Measurements from ENCODE around the gene SLC26A1.
"Not testable (repeated sequence)": the region's sequence is repeated elsewhere in the genome, so short reads cannot be mapped to it uniquely, and the experiment has no call there.

The SLC26A1 gene

DNA sequence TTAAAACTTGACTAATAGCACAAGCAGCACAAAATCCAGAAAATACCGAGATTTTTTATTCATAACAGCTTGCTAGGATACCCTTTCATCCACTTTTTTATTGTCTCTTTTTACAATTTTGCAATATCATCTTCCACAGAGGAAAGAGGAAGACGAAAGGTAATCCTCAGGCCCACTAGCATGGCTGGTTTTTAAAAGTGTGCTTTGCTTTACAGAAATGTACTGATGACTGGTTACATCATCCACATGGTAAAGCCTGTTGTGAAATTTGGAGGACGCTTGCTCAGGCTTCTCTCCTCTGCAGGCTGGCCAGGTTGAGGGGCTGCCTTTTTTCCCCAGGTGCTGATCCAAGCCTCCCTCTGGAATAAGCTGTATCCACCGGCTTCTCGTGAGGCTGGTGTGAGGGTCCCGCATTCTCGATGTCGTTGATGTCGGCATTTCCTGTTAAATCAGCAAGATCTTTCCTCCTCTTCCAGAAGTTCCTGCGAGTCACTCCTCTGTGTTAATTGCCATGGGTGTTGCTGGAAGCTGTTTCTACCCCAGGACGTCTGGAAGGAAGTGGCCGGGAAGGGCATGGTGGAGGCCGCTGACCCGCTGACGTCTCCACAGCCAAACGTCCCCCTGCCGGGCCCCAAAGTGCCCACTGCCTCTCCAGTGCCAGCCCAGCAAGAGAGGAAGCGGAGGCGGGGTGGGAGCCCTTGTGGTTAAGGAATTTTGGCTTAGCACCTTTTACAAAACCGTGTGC is 14.1 kb downstream of the SLC26A1 start:
- DNase-seq: no peak

DNA sequence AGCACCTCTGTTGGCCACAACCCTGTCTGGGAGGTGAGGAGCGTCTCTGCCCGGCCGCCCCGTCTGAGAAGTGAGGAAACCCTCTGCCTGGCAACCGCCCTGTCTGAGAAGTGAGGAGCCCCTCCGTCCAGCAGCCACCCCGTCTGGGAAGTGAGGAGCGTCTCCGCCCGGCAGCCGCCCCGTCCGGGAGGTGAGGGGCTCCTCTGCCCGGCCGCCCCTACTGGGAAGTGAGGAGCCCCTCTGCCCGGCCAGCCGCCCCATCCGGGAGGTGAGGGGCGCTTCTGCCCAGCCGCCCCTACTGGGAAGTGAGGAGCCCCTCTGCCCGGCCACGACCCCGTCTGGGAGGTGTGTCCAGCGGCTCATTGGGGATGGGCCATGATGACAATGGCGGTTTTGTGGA is 17.2 kb downstream of the SLC26A1 start:
- DNase-seq: not testable (repeated sequence)

DNA sequence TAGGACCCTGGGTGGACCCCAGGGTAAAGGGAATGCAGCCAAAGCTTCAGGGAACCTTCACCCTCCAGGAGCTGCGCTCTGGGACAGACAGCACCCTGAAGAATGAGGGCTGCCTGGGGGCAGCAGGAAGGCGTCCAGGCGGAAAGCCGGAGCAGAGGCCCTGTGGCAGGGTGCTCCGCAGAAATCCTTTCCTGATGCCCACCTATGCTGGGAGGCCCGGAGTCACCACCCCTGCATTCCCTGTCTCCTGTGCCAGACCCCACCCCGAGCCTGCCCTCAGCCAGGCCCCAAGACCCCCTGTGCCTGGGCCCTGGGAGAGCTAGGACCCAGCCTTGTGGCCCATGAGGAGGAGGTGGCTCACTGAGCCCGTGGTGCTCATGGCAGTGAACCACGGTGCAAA is 18.5 kb downstream of the SLC26A1 start:
- no peak for DNase-seq

DNA sequence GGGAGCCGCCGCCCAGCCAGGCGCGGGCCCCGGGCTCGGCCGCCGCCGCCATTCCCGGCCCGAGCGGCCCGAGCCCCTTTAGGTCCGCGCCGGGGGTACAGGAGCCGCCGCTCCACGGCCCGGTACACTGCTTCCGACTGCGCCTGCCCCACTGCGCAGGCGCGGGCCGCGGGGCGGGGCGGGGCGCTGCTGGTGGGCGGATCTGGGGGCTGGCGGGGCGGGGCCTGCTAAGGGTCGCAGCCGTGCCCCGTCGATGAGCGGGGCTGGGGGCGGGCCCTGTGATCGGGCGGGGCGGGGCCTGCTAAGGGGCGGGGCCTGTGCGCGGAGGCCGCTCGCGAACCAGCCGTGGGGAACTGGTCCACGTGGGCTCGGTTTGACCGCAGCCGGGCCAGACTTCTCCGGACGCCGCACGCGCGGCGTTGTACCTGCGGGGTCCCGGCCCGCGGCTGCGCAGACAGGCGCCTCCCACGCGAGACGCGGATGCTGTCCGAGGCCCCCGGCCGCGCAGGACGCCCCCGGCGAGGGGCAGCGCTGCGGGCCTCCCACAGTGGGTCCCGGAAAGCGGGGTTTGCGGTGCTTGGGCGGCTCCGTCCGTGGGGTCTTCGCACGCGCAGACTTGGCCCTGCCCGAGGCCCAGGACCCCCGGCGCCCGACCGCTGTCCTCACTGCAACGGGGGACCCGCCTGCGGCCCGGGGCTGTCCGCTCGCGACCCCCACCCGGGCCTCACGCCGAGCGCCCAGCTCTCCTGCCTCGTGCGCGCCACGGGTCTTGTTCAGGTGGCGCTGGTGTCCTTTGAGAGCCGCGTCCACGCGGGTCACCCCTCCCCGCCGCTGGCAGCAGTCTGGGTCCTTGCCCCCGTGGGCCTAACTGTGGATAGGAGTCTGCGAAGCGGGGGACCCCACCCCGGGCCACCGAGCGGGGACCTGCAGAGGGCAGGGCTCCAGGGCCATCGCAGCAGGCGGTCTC is 19.5 kb downstream of the SLC26A1 start, which contains the start of gene DGKQ:
DGKQ (minus strand) TSS at position 139 of the 967 bp plus-strand sequence; CDS start at position 52, 87 bp downstream.
- DNase-seq: peak; percentile 91

DNA sequence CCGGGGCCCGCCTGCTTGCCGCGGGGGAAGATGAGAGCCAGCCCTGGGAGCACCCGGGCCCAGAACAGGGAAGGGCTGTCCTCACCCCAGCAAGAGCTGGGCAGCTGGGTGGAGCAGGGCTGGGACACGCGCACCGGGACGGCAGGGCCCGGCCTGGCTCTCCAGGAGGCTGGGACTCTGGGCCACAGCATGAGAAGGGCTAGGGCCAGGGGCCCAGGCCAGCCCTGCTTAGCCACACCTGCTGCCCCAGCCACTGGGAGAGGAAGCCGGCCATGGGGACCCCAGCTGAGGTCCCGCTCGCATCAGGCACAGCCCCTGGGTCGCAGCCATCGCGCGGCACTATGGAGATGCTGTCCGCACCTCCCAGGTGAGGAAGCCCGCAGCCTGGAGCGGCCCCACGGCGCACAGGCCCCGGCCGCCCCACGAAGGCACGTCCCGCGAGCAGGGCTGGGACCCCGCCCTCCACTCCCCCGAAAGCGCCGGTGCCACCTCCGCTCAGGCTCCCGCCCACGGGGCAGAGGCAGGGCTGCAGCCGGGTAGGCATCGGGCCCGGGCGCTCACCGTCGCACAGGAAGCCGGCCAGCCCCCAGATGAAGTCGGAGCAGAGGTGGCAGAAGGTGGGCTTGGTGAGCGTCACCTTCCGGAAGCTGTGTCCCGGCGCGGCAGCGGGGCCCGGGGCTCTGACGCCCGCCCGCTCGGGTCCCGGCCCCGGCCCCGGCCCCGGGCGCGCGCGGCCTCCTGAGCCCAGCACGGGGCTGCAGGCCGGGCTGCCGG is 20.4 kb downstream of the SLC26A1 start:
- peak; percentile 50 for DNase-seq

DNA sequence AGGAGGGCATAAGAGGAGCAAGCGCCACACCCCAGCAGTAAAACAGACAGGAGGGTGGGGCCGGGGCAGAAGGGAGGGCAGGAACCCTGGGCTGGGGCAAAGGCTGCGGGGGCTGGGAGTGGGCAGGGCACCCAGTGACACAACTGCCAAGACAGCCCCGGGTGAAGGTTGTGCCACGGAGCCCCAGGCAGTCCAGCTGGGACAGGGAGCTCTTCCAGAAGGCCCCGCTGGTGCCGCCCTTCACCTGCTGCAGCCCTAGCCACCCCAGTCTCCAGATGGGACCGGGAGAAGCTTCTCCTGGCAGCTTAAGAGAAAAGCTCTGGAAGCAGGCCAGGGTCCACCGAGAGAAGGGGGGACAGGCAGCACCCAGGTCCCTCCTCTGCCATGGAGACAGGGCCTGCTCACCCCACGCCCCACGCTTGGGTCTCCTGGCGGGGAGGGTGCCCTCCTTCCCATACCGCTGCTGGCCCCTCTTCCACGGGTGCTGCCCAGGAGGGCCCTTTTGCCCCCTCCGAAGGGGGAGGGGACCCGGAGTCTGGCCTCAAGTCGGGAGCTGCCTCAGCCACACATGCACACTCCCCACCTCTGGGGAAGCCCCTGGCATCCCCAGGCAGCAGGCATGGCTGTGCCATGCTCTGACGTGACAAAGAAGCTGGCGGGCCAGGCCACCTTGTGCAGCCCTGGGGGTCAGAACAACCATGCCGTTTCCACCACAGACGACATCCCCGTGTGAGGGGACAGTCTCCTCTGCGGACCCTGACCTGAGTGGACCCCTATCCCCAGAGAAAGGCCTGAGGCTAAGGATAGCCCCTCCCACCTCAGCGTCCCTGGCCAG is 21.3 kb downstream of the SLC26A1 start:
- no peak for DNase-seq

DNA sequence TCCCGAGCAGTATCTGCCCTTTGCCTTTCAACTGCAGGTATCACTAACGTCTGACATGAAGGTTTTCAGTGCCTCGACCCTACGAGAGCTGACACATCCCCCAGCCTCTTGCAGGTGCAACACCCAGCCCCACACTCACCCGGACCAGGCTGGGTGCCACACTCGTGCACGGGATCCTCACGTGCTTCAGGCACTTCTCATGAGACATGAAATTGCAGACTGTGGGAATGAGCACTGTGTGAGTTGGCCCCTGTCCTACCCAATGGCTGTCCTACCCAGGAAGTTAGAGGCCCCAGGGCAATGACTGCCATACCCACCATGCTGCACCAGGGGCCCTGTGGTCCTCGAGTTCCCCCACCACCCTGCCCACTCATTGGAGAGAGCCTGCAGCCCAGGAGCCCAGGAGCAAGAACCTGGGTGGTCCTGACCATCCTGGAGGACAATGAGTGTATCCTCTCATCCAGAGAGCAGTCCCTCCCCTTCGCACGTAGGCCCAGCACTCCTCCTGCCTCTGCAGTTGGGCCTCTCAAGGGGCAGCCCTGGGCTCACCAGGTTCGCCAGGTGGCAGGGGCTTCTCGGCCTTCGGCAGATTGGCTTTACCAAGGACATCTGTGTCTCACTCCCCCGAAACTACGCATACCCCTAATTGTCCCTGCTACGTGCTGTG is 22.2 kb downstream of the SLC26A1 start:
- no peak for DNase-seq

DNA sequence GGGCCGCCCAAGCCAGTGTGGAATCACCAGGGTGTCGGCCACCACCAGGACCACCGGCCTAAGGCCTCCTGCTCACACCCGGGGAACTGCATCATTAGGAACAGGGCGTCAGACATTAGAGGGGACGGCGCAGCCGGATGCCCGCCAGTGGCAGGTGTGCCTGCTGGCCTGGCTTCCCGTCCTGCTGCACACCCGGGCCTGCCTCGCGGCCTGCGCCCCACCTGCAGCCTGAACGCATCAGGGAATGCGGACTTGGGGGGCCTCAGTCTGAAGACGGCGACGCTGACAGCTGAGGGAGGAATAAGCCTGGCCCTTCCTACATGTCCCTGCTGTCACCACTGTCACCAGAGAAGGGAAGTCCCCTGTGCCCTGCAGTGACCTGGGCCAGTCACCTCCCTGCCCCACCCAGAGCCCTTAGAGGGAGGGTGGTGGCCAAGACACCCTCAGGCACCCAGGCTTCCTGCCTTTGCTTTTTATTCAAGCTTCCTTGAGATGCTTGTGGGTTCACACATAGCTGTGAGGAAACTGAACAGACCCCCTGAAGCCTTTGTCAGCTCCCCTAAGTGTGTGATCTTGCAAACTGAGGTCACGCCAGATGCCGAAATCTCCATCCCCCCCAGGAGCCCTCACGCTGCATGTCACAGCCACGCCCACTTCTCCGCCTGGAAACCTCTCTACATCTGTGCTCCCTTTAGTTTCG is 23.0 kb downstream of the SLC26A1 start:
- no peak for DNase-seq

DNA sequence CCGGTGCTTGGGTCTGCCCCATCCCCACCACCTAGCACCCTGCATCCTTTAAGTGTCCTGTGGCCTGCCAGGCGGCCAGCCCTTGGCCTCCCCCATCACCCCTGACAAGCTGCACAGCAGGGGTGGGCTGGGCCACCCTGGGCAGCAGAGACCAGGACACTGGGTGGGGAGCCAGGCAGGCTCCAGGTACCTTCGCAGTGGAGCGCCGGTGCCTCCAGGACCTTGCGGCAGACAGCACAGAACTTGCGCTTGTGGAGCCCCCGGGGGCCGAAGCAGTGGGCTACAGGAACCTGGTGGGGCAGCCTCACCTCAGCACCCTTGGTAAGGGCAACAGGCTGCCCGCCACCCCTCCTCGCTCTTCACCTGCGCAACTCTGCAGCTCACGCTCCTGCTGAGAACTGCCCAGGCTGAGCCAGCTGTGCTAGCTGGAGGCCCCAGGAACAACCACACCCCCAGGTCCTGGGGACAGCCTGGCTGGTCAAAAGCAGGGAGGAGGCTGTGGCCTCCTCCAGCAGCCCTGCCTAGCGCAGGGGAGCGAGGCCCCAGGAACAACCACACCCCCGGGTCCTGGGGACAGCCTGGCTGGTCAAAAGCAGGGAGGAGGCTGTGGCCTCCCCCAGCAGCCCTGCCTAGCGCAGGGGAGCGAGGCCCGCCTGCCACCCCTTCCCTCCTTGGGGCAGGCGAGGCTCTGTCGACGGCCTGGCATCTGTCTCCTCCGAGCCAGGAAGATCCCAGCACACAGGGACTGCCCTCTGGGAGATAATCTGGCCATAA is 24.4 kb downstream of the SLC26A1 start:
- no peak for DNase-seq

DNA sequence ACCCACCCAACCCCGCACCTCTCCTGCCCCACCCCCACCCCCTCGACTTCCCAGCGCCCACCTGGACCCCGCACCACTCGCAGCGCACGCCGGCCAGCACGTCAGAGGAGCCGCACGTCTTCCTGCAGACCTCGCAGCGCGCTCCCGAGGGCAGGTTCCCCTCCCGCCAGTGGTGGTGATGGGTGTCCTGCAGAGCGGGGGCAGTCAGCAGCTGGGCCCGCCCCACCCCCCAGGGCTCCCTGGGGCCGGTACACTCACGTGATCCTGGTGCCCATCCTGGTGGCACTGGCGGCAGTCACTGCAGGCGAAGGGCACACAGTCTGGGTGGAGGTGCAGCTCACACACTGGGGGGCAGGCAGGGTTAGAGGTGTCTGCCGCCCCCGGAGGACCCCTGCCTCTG is 25.0 kb downstream of the SLC26A1 start:
- no peak for DNase-seq

DNA sequence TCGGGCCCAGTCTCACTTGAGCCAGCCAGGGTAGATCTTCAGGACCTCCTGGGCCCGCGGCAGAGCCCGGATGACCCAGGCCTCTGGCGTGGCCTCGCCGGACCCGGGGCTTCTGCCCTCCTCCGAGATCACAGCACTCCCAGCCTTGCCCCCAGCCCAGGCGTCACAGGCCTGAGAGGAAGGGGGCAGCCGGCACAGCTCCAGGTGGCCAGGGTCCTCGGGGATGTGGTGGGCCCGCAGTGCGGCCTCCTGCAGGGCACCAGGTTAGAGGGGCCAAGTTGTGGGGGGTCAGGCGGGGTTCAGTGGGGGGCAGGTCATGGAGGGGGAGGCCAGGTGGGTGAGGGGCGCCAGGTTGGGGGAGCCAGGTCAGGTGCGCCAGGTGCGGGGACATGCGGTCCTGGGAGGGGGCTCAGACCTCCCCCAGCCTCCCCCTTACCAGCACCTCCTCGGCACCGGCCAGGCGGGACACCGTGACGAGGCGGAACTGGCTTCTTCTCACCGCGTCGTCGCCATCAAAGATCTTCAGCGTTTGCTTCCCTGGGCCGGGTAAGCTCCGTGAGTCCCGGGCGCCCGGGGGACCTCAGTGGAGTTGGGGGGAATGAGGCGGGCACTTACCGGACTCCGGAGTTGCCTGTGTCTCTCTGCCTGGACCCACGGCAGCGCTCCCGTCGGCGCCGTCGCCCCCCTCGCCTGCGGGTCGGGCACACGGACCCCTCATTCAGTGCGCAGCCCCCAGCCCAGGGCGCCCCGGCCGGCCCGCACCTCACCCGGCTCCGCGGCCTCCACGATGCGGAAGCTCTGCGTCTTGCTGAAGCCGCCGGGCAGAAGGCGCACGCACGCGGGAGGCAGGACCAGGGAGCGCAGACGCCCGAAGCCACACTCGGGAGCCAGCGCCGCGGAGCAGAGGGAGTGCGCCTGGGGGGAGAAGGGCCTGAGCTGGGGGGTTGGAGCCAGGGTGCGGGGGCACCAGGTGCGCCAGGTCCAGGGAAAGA is 25.8 kb downstream of the SLC26A1 start:
- DNase-seq: no peak

DNA sequence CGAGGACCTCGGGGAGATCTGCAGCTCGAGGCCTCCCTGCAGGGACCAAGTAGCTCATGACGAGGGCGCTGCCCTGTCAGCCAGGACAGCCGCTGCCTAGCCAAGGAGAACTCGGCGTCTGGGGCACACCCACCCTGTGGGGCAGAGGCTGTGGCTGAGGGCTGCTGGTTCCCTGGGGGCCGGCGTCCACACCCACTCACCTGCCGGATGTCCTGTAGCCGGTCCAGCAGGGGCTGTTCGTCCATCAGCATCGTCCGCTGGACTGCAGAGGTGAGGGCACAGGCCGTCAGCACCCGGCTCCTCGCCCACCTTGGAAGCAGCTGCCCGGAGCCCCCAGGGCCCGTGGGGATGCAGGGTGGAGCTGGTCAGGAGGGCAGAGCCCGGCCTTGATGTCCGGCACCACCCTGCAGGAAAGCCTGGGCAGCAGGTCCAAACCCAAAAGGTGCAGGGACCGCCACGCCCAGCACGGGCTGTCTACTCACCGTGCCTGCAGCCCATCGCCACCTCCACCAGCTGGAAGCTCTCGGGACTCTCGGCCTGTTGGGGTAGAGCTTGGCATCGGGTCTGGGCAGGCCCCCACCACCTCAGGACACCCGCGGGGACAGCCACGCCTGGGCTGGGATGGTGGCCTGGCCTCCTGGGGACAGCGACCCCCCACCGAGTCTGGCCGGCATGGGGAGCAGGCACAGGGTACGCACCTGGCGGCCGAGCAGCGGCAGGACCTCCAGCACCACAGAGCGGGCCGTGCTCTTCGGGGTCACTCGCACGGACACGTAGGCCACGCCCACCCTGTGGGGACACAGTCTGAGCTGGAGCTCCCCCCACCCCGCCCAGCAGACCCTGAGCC is 26.7 kb downstream of the SLC26A1 start:
- no peak for DNase-seq

DNA sequence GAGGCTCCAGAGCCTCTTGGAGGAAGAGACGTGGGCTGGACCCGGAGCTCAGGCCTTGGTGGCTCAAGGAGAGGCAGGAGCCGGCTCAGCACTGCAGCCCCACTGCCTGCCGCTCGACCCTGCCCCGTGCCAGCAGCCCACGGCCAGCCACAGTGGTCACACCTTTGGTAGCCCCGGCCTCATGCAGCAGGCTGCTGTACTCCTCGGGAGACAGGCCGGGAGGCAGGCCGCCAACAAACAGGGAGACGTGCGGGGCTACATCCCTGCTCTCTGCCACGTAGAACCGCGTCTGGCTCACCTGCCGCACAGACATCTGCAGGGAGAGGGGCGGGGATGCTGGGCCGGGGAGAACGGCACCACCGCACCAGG is 27.5 kb downstream of the SLC26A1 start:
- DNase-seq: no peak

DNA sequence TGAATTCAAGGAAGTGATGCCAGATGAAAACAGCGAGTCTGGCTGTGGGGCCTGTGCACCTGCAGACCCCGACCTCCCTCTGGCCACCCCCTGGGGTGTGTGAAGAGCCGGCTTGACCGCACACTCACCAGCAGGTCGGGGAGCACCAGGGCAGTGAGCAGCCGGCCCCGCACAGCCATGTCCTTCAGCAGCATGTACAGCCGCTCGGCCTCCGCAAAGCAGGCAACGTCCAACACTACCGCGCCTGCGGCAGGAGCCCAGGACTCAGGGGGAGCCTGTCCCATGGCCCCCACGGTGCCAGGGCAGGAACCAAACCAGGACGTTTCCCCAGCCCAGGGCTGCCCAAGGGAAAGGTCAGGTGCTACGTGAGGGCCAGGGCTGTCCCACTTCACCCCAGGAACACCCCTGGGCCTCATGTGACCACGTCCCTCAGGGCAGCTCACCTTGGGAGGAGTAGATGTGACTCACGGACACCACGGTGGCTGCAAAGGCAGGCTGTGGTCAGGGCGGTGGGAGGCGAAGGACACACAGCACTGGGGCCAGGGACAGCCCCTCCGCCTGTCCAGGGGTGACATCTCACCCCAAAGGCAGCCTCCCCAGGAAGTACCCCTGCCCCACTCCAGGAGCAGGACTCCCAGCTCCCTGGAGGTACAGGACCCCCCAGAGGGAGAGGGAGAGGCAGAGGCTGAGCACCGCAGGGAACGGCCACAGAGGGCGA is 28.0 kb downstream of the SLC26A1 start:
- no peak for DNase-seq

DNA sequence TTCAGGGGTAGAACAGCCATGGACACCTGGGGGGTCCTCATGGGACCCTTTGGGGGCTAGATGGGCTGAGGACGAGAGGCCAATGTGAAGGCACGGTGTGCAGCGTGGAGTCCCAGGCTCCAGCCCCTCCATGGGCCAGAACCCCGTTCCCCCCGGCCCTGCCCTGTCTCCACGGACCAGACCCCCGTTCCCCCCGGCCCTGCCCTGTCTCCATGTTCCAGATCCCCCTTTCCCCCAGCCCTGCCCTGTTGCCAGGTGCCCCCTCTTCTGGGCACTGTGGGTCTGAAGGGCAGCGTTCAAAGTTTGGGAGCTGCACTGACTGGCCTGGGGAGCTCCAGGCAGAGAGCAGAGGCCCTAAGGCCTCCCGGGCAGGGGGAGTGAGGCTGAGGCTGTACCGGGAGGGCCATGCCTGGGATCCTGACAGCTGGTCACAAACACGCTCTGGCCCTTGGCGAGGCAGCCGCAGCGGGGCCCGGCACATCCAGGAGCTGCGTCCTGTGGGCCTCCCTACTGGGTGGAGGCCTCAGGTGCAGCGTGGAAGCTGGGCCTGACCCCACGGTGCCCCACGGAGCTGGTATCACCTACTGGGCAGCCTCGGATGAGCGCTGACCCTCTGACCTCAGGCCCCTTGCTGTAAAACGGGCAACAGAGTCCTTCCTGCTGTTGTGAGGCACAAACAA is 28.7 kb downstream of the SLC26A1 start:
- DNase-seq: no peak
